ENCODE measurements around the gene EPB41L4B.

GRCh38 chr9:109242741-109243140, 78.1 kb downstream of the EPB41L4B start:
- TF ChIP-seq CTCF (conservative IDR thresholded peaks at IDR 0.05; ENCODE audit: low read length) (no peak), EZH2phosphoT487 (IDR thresholded peaks at IDR 0.05; ENCODE audit: borderline replicate concordance) (no peak)
